T1000 (cell line): ENCODE results near the gene ZNF157.

Experiments
- DNase-seq: peaks from one replicate; lab custom pipeline; 2025; ENCODE audit warnings: mixed read lengths; lab: John Stamatoyannopoulos, UW

ZNF157 gene

GRCh38 chrX:47447607-47448006, 77.2 kb downstream of the ZNF157 start:
- DNase-seq: no peak

DNA sequence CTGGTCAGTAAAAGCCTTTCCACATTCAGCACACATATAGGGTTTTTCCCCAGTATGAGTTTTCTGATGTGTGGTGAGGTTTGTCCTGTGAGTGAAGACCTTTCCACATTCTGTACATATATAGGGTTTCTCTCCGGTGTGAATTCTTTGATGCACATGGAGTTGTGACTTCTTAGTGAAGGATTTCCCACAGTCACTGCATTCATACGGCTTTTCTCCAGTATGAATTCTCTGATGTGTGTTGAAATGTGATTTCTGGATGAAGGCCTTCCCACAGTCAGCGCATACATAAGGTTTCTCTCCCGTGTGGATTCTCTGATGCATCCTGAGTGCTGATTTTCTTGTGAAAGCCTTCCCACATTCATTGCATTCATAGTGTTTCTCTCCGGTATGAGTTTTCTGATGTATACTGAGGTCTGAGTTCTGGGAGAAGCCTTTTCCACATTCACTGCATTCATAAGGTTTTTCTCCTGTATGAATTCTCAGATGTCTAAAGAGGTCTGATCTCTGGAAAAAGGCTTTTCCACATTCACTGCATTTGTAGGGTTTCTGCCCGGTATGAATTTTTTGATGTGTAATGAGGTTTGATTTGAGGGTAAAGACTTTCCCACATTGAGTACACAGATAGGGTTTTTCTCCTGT, 77.9 kb downstream of the ZNF157 start:
- no peak for DNase-seq

GRCh38 chrX:47452112-47452511, 81.7 kb downstream of the ZNF157 start:
- DNase-seq: no peak

DNA sequence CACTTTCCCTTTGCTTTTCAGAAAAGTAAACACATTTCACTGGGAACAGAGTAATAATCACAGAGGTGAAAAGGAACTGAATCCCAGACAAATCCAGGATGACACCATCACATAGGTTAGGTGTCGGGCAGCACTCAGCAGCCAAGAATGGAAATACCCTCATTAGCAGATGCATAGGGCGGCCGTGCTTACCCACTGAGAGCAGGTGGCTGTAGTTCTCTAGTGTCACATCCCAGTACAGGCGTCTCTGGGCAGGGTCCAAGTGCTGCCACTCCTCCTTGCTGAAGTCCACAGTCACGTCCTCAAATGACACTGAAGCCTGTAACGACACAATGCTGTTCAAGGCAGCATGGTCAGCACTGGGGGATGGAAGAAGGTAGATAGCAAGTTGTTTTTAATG, 85.7 kb downstream of the ZNF157 start:
- DNase-seq: no peak

DNA sequence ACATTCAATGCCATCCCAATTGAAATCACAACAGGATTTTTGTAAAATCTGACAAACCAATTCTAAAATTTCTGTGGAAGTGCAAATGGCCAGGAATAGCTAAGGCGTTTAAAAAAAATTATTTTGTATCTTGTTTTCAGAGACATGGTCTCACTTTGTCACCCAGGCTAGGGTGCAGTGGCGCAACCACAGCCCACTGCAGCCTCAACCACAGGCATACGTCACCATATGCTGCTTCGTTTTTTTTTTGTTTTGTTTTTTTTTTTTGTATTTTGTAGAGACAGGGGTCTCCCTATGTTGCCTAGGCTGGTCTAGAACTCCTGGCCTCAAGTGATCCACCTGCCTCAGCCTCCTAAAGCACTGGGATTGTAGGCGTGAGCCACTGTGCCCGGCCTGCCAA, 88.2 kb downstream of the ZNF157 start:
- no peak for DNase-seq

DNA sequence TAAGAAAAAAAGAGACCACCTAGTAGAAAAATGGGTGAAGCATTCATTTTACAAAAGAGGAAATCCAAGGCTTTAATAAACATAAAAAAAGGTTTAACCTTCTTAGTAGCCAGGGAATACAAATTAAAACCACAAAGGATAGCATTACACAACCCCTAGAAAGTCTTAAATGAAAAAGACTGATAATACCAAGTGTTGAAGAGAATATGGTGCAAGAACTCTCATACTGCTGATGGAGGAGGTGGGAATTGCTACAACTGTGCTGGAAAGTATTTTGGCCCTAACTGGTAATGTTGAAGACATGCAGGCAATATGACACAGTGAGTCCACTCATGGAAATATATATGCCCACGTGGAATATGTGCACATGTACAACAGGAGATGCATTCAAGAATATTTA, 90.2 kb downstream of the ZNF157 start:
- no peak for DNase-seq
